NCI-H345 (cell line): ENCODE results near the gene PTGS1.
"Not testable (repeated sequence)": the region's sequence is repeated elsewhere in the genome, so short reads cannot be mapped to it uniquely, and the experiment has no call there.

Experiments
- DNase-seq: peaks from one replicate; lab custom pipeline; 2025; lab: John Stamatoyannopoulos, UW

PTGS1 gene

DNA sequence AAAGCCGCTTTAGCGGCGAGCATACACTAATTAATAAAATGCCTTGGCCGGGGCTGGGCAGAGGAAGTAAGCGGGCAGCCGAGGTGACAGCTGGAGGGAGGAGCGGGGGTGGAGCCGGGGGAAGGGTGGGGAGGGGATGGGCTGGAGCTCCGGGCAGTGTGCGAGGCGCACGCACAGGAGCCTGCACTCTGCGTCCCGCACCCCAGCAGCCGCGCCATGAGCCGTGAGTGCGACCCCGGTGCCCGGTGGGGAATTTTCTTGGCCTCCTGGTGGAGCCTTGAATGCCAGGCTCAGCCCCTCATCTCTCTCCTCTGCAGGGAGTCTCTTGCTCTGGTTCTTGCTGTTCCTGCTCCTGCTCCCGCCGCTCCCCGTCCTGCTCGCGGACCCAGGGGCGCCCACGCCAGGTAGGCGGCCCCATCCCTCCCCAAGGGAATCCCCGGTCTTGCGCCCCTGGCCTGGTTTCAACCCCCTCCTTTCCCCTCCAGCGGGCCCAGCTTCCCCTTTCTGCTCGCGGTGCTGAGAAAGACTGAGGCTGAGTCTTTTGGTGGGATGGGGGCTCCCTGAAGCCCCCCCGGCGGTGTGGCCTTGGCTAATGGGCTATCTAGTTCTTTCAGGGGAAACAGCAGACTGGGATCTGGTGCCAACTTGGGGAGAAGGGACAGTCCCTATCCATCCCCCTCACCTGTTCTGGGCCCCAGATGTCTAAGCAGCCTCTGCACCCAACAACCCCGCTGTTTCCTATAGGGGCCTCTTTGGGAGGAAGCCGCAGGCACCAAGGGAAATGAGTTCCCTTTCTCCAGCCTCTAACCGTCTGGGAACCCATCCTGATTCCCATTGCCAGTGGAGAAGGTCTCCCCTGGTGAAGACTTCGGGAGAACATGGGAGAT, at the start of gene PTGS1:
PTGS1 (plus strand) TSS at position 156 of the 887 bp plus-strand sequence; CDS start at position 217, 61 bp downstream.
- DNase-seq: no peak

GRCh38 chr9:122322553-122322952, 48.3 kb upstream of the PTGS1 start:
- DNase-seq: no peak

- not testable (repeated sequence) for DNase-seq
These were observed 46.2 kb upstream of the PTGS1 start for GRCh38 chr9:122324665-122325064.

DNA sequence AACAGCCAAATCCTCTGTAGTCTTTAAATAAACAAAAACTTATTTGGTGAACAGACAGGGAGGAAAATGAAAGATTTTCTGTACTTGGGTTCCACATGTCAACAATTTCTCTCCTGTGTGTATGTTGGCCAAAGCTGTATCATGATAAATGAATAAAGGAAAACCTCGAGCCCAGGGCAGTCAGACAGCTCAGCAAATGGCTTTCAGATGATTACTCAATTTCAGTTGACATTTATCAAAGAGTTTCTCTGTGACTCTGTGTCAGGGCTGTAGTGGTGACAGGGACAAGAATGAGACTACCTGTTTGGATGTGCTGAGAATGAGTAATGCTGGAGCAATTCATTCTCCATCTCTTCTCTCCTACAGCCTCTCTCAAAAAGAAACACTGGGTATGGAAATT, 45.7 kb upstream of the PTGS1 start:
- DNase-seq: no peak

DNA sequence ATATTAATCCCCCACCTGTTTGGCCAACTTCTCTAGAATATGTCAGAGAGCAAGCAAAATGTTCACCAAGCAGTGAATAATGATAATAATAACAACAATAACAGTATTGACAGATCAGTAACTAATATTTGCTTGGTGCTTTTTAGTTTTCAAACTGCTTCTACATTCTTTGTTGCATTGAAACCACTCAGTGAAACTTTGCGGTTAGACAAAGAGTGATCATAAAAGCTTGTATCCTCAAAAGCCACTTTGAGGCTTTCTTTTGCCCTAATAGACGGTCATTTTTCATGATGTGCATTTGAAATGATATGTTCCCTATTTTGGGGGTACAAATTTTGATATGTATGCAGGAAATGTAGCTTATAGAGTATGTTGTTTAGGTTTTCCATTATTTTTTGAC, 43.6 kb upstream of the PTGS1 start:
- DNase-seq: no peak

GRCh38 chr9:122329597-122329996, 41.2 kb upstream of the PTGS1 start:
- no peak for DNase-seq

GRCh38 chr9:122330466-122330865, 40.4 kb upstream of the PTGS1 start:
- DNase-seq: not testable (repeated sequence)

- no peak for DNase-seq
These were observed 39.3 kb upstream of the PTGS1 start for GRCh38 chr9:122331523-122331927.

- DNase-seq: no peak
These were observed 38.7 kb upstream of the PTGS1 start for GRCh38 chr9:122332083-122332482.

- DNase-seq: no peak
These were observed 38.2 kb upstream of the PTGS1 start for GRCh38 chr9:122332644-122333043.

- no peak for DNase-seq
These were observed 37.5 kb upstream of the PTGS1 start for GRCh38 chr9:122333169-122333808.

GRCh38 chr9:122334916-122335315, 35.9 kb upstream of the PTGS1 start:
- no peak for DNase-seq

DNA sequence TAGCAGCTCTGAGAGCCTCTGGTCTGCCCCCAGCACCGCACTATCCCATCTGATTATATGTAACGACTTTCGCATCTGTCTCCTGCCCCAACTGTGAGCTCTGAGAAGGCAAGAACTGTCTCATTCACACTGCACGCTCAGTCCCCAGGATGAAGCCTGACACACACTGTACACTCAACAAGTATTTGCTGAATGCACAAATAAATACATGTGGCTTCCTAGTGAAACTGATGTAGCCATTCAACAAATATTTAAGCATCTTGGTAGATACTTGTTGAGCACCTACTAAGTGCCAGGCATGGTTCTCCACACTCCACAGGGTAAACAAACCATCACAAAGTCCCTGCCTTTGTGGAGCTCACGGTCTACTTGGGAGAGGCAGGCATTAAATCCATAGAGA, 34.6 kb upstream of the PTGS1 start:
- DNase-seq: no peak

DNA sequence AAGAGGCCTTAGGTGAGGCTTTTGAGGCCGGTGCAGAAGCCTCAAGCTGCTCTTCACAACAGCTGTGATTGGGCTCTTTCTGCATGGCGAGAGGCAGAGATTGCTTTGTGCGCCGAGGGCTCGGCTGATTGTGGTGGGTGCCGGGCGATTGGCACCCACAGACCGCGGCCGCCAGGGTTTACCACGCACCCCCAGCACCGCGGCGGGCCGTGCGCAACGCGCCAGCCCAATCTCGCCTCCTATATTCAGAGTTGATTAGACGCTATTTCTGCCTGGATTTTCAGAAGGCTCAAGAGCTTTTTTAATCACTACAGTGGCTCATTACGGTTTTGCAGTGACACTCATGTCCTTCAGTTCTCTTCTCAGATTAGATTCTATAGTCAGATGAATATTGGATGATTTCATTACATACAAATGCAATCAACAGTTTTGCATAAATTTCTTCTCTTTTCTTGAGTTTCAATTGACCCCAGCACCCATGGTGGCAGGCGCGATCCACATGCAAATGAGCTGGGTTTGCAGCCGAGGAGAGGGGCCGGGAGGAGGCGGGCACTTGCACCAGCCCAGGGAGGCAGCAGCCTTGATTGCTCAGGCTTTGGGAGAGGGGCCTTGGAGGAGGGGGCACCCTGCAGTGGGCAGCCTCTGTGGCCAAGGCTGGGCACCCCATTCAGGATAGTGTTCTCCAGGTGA, 33.8 kb upstream of the PTGS1 start:
- no peak for DNase-seq

- DNase-seq: no peak
These were observed 33.3 kb upstream of the PTGS1 start for GRCh38 chr9:122337556-122337929.

DNA sequence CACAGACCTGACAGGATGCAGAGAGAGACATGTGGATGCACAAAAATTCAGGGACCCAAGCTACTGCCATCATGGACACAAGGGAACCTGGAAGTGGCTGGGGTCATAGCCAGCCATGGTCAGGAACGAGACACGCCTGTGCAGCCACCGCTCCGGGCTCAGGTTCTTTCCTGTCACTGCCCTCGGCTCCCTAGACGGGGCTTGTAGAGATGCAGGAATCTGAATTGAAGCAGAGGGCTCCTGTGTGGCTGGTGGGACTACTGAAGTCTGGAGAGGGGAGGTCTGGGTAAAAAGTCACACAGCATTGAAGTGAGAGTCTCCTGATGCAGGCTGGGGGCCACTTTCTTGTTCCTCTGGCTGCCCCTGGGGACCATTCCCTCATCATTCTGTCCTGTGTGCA, 32.3 kb upstream of the PTGS1 start:
- no peak for DNase-seq

- DNase-seq: no peak
These were observed 31.8 kb upstream of the PTGS1 start for GRCh38 chr9:122338994-122339393.

DNA sequence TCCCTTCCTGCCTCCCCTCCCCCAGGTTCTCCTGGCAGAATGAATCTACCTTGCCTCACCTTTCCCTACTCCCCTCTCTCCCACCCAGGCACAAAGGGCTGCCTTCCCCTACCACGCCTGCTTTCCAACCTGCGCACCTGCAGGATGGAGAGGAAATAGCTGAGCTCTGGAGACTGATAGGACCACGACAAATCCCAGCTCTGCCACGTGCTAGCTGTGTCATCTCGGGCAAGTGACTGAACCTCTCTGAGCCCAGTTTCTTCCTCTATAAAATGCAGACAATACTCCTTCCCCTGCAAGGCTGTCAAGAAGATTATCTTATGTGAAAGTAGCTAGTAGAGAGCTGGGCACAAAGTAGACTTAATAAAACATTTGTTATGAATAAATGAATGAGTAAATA, 31.2 kb upstream of the PTGS1 start:
- no peak for DNase-seq

- no peak for DNase-seq
These were observed 30.7 kb upstream of the PTGS1 start for GRCh38 chr9:122340161-122340560.

DNA sequence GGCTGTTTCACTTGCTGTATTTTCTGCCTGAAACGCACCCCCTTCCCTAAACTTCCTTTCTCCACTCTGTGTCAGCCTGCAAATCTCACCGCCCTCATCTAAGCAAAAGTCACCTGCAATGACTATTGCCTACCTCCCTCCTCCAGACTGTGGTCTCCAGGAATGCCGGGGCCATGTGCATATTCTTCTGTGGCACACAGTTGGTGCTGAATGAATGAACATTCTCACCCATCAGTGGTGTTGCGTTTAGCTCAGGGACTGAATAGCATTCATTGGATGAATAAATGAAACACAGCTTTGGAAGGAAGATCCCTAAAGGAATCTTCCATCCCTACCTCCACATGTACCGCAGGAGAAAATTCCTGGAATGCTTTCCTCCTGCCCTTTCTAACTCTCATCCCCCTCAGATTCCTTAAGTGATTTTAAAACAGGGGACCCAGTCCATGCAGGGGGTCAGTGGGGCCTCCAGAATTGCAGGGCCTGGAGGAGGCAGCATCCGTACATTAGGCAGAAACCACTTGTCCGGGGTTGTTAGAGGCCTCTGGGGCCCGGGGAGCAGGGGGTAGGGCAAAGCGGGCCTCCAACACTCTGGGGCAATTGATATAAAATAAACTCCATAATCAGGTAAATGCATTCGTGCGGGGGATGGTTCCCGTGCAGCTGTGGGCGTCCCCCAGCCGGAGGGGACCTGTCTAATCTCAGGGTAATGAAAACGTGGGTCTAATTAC, 28.3 kb upstream of the PTGS1 start:
- DNase-seq: no peak

DNA sequence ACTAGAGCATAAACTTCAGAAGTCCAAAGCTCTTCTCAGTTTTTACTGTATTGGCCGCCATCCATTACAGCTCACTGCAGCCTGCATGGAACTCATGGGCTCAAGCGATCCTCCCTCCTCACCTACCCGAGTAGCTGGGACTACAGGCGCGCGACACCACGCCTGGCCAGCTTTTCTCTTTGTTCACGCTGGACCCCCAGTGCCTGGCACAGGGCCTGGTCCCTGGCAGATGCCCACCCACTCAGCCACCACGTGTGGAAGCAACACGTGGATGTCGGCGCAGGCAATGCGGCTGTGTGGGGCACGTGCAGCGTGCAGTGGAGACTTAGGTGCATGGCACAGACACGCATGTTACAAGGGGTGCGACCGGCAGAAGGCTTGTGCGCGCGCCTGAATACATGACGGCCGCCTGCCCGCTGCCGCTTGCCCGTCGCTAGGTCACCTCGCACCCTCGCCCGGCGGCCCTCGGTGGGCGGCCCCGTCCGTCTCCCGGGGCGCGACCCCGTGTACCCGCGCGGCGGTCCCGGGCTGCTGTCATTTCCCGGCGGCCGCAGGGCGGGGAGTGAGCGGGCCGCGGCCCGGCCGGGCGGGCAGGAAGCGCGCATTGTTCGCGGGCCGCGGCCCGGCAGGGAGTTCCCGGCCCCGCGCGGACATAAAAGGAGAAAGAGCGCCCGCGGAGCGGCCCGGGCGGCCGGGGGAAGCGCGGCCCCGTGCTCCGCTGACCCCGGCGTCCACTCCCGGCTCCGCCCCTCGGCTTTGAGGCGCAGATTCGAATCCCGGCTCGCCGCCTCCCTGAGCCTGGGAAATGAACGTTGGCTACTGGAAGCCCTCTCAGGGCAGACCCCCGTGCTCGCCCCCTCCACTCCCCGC, 24.1 kb upstream of the PTGS1 start:
- DNase-seq: no peak
